ENCODE results near the gene TMEM120A.

TMEM120A gene

DNA sequence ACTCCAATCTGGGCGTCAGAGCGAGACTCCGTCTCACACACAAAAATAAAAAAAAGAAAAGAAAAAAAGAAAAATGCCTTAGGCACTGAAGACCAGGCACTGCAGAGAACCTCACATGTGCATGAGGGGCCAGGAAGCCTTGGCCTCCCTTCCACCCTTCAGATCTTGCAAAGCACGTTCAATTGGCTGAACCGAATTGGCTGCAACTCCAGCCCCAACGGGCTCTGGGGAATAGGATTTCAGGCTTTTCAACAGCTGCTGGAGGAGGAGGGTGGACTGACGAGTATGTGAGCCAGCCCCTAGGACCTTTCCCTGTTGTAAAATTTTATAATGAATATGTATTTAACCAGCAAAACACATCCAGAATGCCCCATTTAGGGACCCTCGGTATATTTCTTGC lies 16.7 kb downstream of the TMEM120A start:
- Histone ChIP-seq H3K4me3 (ENCODE audit: insufficient read length, low read depth) (no peak overlapping the region), H3K9me3 (ENCODE audit: insufficient read depth, low read length) (no peaks in the 10 kb centered on the region), H3K36me3 (ENCODE audit: insufficient read depth, insufficient read length, low read length) (peaks cover 45% of the 10 kb centered on the region), H3K27me3 (ENCODE audit: insufficient read depth, insufficient read length) (no peaks in the 10 kb centered on the region), H3K4me1 (ENCODE audit: insufficient read depth, insufficient read length) (no peaks in the 10 kb centered on the region), H3K9ac (ENCODE audit: insufficient read length, low read depth) (no peak overlapping the region)
- no peak for TF ChIP-seq SUZ12 (IDR thresholded peaks at IDR 0.05; ENCODE audit: extremely low read depth, insufficient read depth, insufficient read length)
- TF ChIP-seq YY1 (IDR thresholded peaks at IDR 0.05; ENCODE audit: insufficient read depth, insufficient read length): no peak
- no peak for TF ChIP-seq ZNF274 (IDR thresholded peaks at IDR 0.05; ENCODE audit: low read depth, low read length)
- DNase-seq (ENCODE audit: low read depth, low spot score): no peak

DNA sequence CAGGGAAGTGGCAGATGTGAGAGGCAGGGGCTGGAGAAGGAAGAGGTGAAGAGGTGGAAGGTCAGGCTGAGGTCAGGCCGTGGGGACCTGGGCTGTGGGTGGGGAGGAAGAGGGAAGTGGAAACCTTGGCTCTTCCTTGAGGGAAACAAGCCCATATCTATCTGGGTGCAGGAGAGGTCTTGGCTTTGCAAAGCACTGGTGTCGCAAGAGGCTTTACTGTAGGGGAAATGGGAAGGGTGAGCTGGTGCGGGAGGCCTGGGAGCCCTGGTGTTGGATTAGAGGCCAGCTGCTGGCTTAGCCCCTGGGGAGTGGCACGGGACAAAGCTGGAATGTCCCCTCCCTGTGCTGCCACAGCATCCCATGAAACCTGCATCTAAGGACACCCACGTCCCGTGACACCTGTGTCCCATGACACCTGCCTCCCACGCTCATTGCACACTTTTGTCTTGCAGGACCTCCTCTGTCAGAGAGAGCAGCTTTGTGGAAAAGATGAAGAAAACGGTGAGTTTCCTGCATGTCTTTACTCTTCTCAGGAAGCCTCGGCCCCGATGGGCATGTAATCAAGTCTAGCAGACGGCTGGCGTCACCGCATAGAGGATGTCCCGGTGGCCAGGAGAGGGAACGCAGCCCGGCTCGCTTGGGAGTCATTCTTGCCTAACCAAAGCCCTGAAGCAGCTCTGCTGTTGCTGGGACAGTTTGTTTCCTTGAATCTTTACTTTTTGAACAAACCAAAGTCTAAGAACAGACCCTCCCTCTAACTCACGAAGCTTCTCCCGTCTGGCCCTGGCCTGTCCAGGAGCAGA lies 22.2 kb downstream of the TMEM120A start:
- H3K36me3 ChIP-seq (ENCODE audit: insufficient read depth, insufficient read length, low read length): peaks cover 34% of the 10 kb centered on the region
- H3K9ac ChIP-seq (ENCODE audit: insufficient read length, low read depth): no peak overlapping the region
- no peaks in the 10 kb centered on the region for H3K27me3 ChIP-seq (ENCODE audit: insufficient read depth, insufficient read length)
- DNase-seq (ENCODE audit: low read depth, low spot score): no peak
- H3K4me3 ChIP-seq (ENCODE audit: insufficient read length, low read depth): no peak overlapping the region
- H3K4me1 ChIP-seq (ENCODE audit: insufficient read depth, insufficient read length): peaks cover 5% of the 10 kb centered on the region
- no peaks in the 10 kb centered on the region for H3K9me3 ChIP-seq (ENCODE audit: insufficient read depth, low read length)
- TF ChIP-seq YY1 (IDR thresholded peaks at IDR 0.05; ENCODE audit: insufficient read depth, insufficient read length) (no peak), ZNF274 (IDR thresholded peaks at IDR 0.05; ENCODE audit: low read depth, low read length) (no peak), SUZ12 (IDR thresholded peaks at IDR 0.05; ENCODE audit: extremely low read depth, insufficient read depth, insufficient read length) (no peak)

DNA sequence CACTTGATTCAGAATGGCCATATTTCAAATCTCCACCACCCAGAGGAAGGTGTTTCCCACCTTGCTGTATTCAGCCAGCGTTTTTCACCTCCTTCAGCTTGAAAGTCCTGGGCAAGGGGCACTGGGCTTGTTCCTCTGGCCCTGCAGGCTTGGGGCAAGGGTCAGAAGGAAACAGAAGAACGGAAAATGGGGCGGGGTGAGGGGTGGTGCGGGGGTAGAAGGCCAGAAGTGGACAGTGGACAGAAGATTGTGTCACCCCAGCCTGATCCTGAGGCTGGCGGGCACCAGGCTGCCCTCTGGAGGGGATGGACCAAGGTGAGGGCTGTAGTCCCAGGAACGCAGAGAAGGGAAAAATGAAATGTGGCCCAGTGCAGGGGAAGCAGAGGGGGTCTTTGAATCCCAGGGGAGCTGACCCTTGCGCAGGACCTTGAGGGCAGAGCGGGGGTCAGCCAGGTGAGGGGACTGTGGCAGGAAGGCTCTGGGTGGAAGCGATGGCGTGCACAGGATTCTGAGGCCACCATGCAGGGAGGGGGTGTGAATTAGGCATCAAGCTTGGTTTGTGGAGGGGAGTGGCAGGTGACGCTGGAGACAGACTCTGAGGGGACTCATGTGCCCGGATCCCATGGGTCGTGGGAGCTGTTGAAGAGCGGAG lies 23.0 kb downstream of the TMEM120A start:
- TF ChIP-seq ZNF274 (IDR thresholded peaks at IDR 0.05; ENCODE audit: low read depth, low read length) (no peak), YY1 (IDR thresholded peaks at IDR 0.05; ENCODE audit: insufficient read depth, insufficient read length) (no peak), SUZ12 (IDR thresholded peaks at IDR 0.05; ENCODE audit: extremely low read depth, insufficient read depth, insufficient read length) (no peak)
- Histone ChIP-seq H3K4me3 (ENCODE audit: insufficient read length, low read depth) (no peak overlapping the region), H3K4me1 (ENCODE audit: insufficient read depth, insufficient read length) (peaks cover 5% of the 10 kb centered on the region), H3K27me3 (ENCODE audit: insufficient read depth, insufficient read length) (no peaks in the 10 kb centered on the region), H3K36me3 (ENCODE audit: insufficient read depth, insufficient read length, low read length) (peaks cover 37% of the 10 kb centered on the region), H3K9me3 (ENCODE audit: insufficient read depth, low read length) (no peaks in the 10 kb centered on the region), H3K9ac (ENCODE audit: insufficient read length, low read depth) (no peak overlapping the region)
- DNase-seq (ENCODE audit: low read depth, low spot score): no peak

GRCh38 chr7:75969704-75970498 lies 24.5 kb downstream of the TMEM120A start:
- TF ChIP-seq YY1 (IDR thresholded peaks at IDR 0.05; ENCODE audit: insufficient read depth, insufficient read length): no peak
- no peak for TF ChIP-seq SUZ12 (IDR thresholded peaks at IDR 0.05; ENCODE audit: extremely low read depth, insufficient read depth, insufficient read length)
- no peak for TF ChIP-seq ZNF274 (IDR thresholded peaks at IDR 0.05; ENCODE audit: low read depth, low read length)
- Histone ChIP-seq H3K9me3 (ENCODE audit: insufficient read depth, low read length) (no peaks in the 10 kb centered on the region), H3K36me3 (ENCODE audit: insufficient read depth, insufficient read length, low read length) (peaks cover 44% of the 10 kb centered on the region)

DNA sequence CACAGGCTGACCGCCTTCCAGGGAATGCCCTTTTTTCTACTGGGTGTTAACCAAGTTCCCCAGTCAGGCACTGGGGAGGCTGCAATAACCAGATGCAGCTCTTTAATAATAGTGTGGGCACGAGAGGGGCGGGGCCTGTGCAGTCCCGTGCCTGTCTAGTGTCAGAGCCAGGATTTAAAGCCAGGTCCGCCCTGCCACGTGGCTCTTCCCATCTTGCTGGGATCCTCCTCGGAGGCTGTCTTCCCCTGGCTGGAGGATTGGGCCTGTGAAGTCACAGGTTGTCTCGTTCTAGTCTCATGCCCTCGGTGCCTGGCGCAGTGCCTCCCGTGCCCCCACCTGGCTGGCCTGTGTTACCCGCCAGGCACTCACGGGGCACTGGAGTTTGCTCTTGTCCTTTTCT lies 25.2 kb downstream of the TMEM120A start:
- Histone ChIP-seq H3K9ac (ENCODE audit: insufficient read length, low read depth) (no peak overlapping the region), H3K36me3 (ENCODE audit: insufficient read depth, insufficient read length, low read length) (peaks cover 45% of the 10 kb centered on the region), H3K27me3 (ENCODE audit: insufficient read depth, insufficient read length) (no peaks in the 10 kb centered on the region), H3K4me3 (ENCODE audit: insufficient read length, low read depth) (no peak overlapping the region), H3K4me1 (ENCODE audit: insufficient read depth, insufficient read length) (peaks cover 5% of the 10 kb centered on the region), H3K9me3 (ENCODE audit: insufficient read depth, low read length) (no peaks in the 10 kb centered on the region)
- TF ChIP-seq ZNF274 (IDR thresholded peaks at IDR 0.05; ENCODE audit: low read depth, low read length) (no peak), YY1 (IDR thresholded peaks at IDR 0.05; ENCODE audit: insufficient read depth, insufficient read length) (no peak), SUZ12 (IDR thresholded peaks at IDR 0.05; ENCODE audit: extremely low read depth, insufficient read depth, insufficient read length) (no peak)
- no peak for DNase-seq (ENCODE audit: low read depth, low spot score)

More at GRCh38 chr7:75969704-75970498, 24.5 kb downstream of the TMEM120A start:
- Histone ChIP-seq H3K27me3 (ENCODE audit: insufficient read depth, insufficient read length) (no peaks in the 10 kb centered on the region), H3K4me3 (ENCODE audit: insufficient read length, low read depth) (no peak overlapping the region), H3K4me1 (ENCODE audit: insufficient read depth, insufficient read length) (peaks cover 5% of the 10 kb centered on the region), H3K9ac (ENCODE audit: insufficient read length, low read depth) (no peak overlapping the region)
- DNase-seq (ENCODE audit: low read depth, low spot score): no peak

GRCh38 chr7:75968561-75969001 lies 25.8 kb downstream of the TMEM120A start:
- no peaks in the 10 kb centered on the region for H3K9me3 ChIP-seq (ENCODE audit: insufficient read depth, low read length)
- TF ChIP-seq SUZ12 (IDR thresholded peaks at IDR 0.05; ENCODE audit: extremely low read depth, insufficient read depth, insufficient read length): no peak
- no peak for TF ChIP-seq ZNF274 (IDR thresholded peaks at IDR 0.05; ENCODE audit: low read depth, low read length)
- no peak for TF ChIP-seq YY1 (IDR thresholded peaks at IDR 0.05; ENCODE audit: insufficient read depth, insufficient read length)
- peaks cover 42% of the 10 kb centered on the region for H3K36me3 ChIP-seq (ENCODE audit: insufficient read depth, insufficient read length, low read length)
- no peak overlapping the region for H3K9ac ChIP-seq (ENCODE audit: insufficient read length, low read depth)
- H3K4me1 ChIP-seq (ENCODE audit: insufficient read depth, insufficient read length): peaks cover 5% of the 10 kb centered on the region
- no peak overlapping the region for H3K4me3 ChIP-seq (ENCODE audit: insufficient read length, low read depth)
- no peaks in the 10 kb centered on the region for H3K27me3 ChIP-seq (ENCODE audit: insufficient read depth, insufficient read length)
- no peak for DNase-seq (ENCODE audit: low read depth, low spot score)
